ENCODE results near the gene GPHA2.

GRCh38 chr11:64890522-64890939, 45.2 kb downstream of the GPHA2 start:
- TF ChIP-seq CTCF (IDR thresholded peaks at IDR 0.05) (no peak), POLR2A (IDR thresholded peaks at IDR 0.05) (no peak)

Data from ovary (tissue), 3 donors.